A549 (cell line): ENCODE measurements around the gene AIG1. TPM values are rescaled to one million over a fixed set of nuclear protein-coding genes. Genes with fewer than 3 reads are reported as not detected.

Experiments
- ATAC-seq, 2 experiments: fragments of 200-7000 bp in 1 of 2; fragments of >200 bp in 1 of 2; cut with Nextera tagmentation in 1 of 2; cut with Tn5 transposase in 1 of 2; 3 replicates each; pipeline versions ENCODE4 v1.8.0 to v1.9.1; 2018 to 2020; ENCODE audit warnings: mild to moderate bottlenecking in 1 of 2, moderate library complexity in 1 of 2
- CTCF ChIA-PET: fragments of 300-600 bp; sonication (Branson Sonifier 250); formaldehyde crosslinking; extraction: SDS; loops from one replicate; lab custom pipeline; 2021; ENCODE audit warnings: antibody characterized with exemption, inconsistent platforms; lab: Yijun Ruan, JAX
- POLR2A ChIA-PET: fragments of 350-600 bp; formaldehyde crosslinking; extraction: SDS; loops from one replicate; lab custom pipeline; 2021; ENCODE audit warnings: antibody characterized with exemption, inconsistent platforms; lab: Yijun Ruan, JAX
- DNase-seq, 2 experiments: peaks; one replicate each; pipeline versions ENCODE4 v3.0.0 to v3.0.0-alpha.2; 2011 to 2016; ENCODE audit warnings: low read depth in 1 of 2, low spot score in 1 of 2
- FAIRE-seq: peaks from 2 replicates; lab custom pipeline; 2011; peaks lifted over from hg19 to GRCh38; lab: Jason Lieb, UNC
- H3K27ac ChIP-seq, 2 experiments: fragments of >200 bp; sonication (Bioruptor Twin); formaldehyde crosslinking; 3 replicates each; pipeline ENCODE4 v1.5.1; 2016 to 2017
- H3K4me1 ChIP-seq: fragments of >200 bp; sonication (Bioruptor Twin); formaldehyde crosslinking; 3 replicates; pipeline ENCODE4 v1.6.1; 2016
- H3K4me2 ChIP-seq: fragments of >200 bp; sonication (Bioruptor Twin); formaldehyde crosslinking; 3 replicates; pipeline ENCODE4 v1.6.1; 2016
- H3K4me3 ChIP-seq: fragments of >200 bp; sonication (Bioruptor Twin); formaldehyde crosslinking; 3 replicates; pipeline ENCODE4 v1.5.1; 2016
- H3K9me3 ChIP-seq: fragments of >200 bp; sonication (Bioruptor Twin); formaldehyde crosslinking; 3 replicates; pipeline ENCODE4 v1.6.1; 2016
- BHLHE40 ChIP-seq: IDR thresholded peaks from 2 replicates; pipeline ENCODE4 v1.6.1; 2012; ENCODE audit warnings: low read depth, low read length, inconsistent platforms
- CBX2 ChIP-seq: fragments of 200-600 bp; sonication (generic); IDR thresholded peaks from 2 replicates; pipeline ENCODE4 v1.6.1; 2016; ENCODE audit warnings: low read depth, mild to moderate bottlenecking, borderline replicate concordance
- CBX8 ChIP-seq: fragments of 200-600 bp; sonication (generic); IDR thresholded peaks from 2 replicates; pipeline ENCODE4 v1.6.1; 2016
- CEBPB ChIP-seq, 2 experiments: fragments of >200 bp in 1 of 2; sonication (Bioruptor Twin) in 1 of 2; formaldehyde crosslinking in 1 of 2; IDR thresholded peaks; 2 replicates each; pipeline ENCODE4 v1.6.1; 2012 to 2016
- CHD2 ChIP-seq: fragments of 150-350 bp; IDR thresholded peaks from 2 replicates; pipeline ENCODE4 v1.6.1; 2014; ENCODE audit warnings: low read length; ENCODE audit not compliant: partially characterized antibody
- EP300 ChIP-seq, 2 experiments: fragments of >200 bp; sonication (Bioruptor Twin); formaldehyde crosslinking; IDR thresholded peaks; 2 replicates in 1 of 2; 3 replicates in 1 of 2; pipeline ENCODE4 v1.6.1; 2016 to 2017
- GATA3 ChIP-seq: IDR thresholded peaks from 2 replicates; pipeline ENCODE4 v1.6.1; 2012; ENCODE audit warnings: borderline replicate concordance
- HDAC2 ChIP-seq: fragments of 200-600 bp; sonication (generic); IDR thresholded peaks from 2 replicates; pipeline ENCODE4 v1.6.1; 2016
- HES2 ChIP-seq: fragments of >200 bp; sonication (Bioruptor Twin); formaldehyde crosslinking; IDR thresholded peaks from 2 replicates; pipeline ENCODE4 v1.6.1; 2016
- HOXA7 ChIP-seq: fragments of 250-450 bp; sonication (Bioruptor Pico); IDR thresholded peaks from 2 replicates; pipeline ENCODE4 v1.5.0; 2020; ENCODE audit warnings: mild to moderate bottlenecking, moderate library complexity
- HOXB13 ChIP-seq: fragments of 250-450 bp; sonication (Bioruptor Pico); IDR thresholded peaks from 2 replicates; pipeline ENCODE4 v1.5.0; 2020; ENCODE audit warnings: low read depth, mild to moderate bottlenecking, moderate library complexity
- JUNB ChIP-seq: fragments of >200 bp; sonication (Bioruptor Twin); formaldehyde crosslinking; IDR thresholded peaks from 2 replicates; pipeline ENCODE4 v1.6.1; 2016
- KDM1A ChIP-seq: fragments of 200-600 bp; sonication (generic); IDR thresholded peaks from 2 replicates; pipeline ENCODE4 v1.6.1; 2016; ENCODE audit warnings: low read depth, mild to moderate bottlenecking
- MAFK ChIP-seq: fragments of 450-650 bp; IDR thresholded peaks from 2 replicates; pipeline ENCODE4 v1.6.1; 2014; ENCODE audit not compliant: partially characterized antibody
- MAZ ChIP-seq: fragments of 150-350 bp; IDR thresholded peaks from 2 replicates; pipeline ENCODE4 v1.6.1; 2014; ENCODE audit warnings: antibody characterized with exemption, low read depth, low read length, borderline replicate concordance
- NPAS2 ChIP-seq: fragments of 250-450 bp; sonication (Bioruptor Pico); IDR thresholded peaks from 2 replicates; pipeline ENCODE4 v1.8.0; 2022; ENCODE audit warnings: mild to moderate bottlenecking, moderate library complexity, borderline replicate concordance
- NR3C1 ChIP-seq: fragments of >200 bp; sonication (Bioruptor Twin); formaldehyde crosslinking; IDR thresholded peaks from 3 replicates; pipeline ENCODE4 v1.6.1; 2017
- PHF8 ChIP-seq: fragments of 200-600 bp; sonication (generic); IDR thresholded peaks from 2 replicates; pipeline ENCODE4 v1.6.1; 2016; ENCODE audit warnings: low read depth, mild to moderate bottlenecking, antibody characterized with exemption, moderate library complexity, borderline replicate concordance
- RFX5 ChIP-seq: fragments of 450-650 bp; IDR thresholded peaks from 2 replicates; pipeline ENCODE4 v1.7.1; 2014; ENCODE audit warnings: antibody characterized with exemption, mild to moderate bottlenecking, moderate library complexity
- RNF2 ChIP-seq: fragments of 200-600 bp; sonication (generic); IDR thresholded peaks from 2 replicates; pipeline ENCODE4 v1.6.1; 2016; ENCODE audit warnings: low read depth, mild to moderate bottlenecking, antibody characterized with exemption, moderate library complexity, borderline replicate concordance
- SMC3 ChIP-seq: fragments of >200 bp; sonication (Bioruptor Twin); formaldehyde crosslinking; IDR thresholded peaks from 3 replicates; pipeline ENCODE4 v1.6.1; 2018; ENCODE audit warnings: inconsistent platforms
- TP53 ChIP-seq: fragments of 250-450 bp; sonication (Bioruptor Pico); IDR thresholded peaks from 2 replicates; pipeline ENCODE4 v1.5.0; 2021; ENCODE audit warnings: mild to moderate bottlenecking, moderate library complexity
- ZFP36 ChIP-seq: fragments of 450-650 bp; IDR thresholded peaks from 2 replicates; pipeline ENCODE4 v1.6.1; 2014; ENCODE audit warnings: borderline replicate concordance; ENCODE audit not compliant: partially characterized antibody
- ZNF302 ChIP-seq: fragments of 250-450 bp; sonication (Bioruptor Pico); IDR thresholded peaks from 2 replicates; pipeline ENCODE4 v1.9.0; 2021; ENCODE audit warnings: inconsistent platforms, mild to moderate bottlenecking, moderate library complexity
- WGBS: methylation state at CpG from one replicate; pipeline ENCODE4 v1.1.6; 2017; ENCODE audit errors: missing lambda C conversion rate; 5-methylcytosine and 5-hydroxymethylcytosine counted together
- polyA plus RNA-seq, 4 experiments: library from polyadenylated mRNA; depleted of rRNA in 3 of 4; stranded (reverse); fragments of >200 nt; fragmentation: RNase III in 1 of 4; extraction: RNeasy Plus Mini Kit Qiagen cat#74134 plus additional on column Dnase treatment in 1 of 4; gene quantifications; 2 replicates in 3 of 4; 3 replicates in 1 of 4; pipeline ENCODE4 v1.2.3, GENCODE V29; 2011 to 2017
- TF ChIP-seq, protein P1 (sequence below): fragments of 250-450 bp; sonication (Bioruptor Pico); IDR thresholded peaks from 2 replicates; pipeline ENCODE4 v1.5.0; 2021; ENCODE audit warnings: mild to moderate bottlenecking, moderate library complexity, borderline replicate concordance
- TF ChIP-seq, protein P2 (sequence below): fragments of 150-350 bp; IDR thresholded peaks from 2 replicates; pipeline ENCODE4 v1.6.1; 2014; ENCODE audit warnings: low read depth, mild to moderate bottlenecking, low read length
- TF ChIP-seq, protein P3 (sequence below): fragments of 450-650 bp; IDR thresholded peaks from 2 replicates; pipeline ENCODE4 v1.6.1; 2014; ENCODE audit warnings: antibody characterized with exemption
- TF ChIP-seq, protein P4 (sequence below): fragments of >200 bp; sonication (Bioruptor Twin); formaldehyde crosslinking; IDR thresholded peaks from 3 replicates; pipeline ENCODE4 v1.6.1; 2016
- TF ChIP-seq, protein P5 (sequence below): IDR thresholded peaks from 2 replicates; pipeline ENCODE4 v1.6.1; 2012

AIG1 gene
- polyA plus RNA-seq, 2 of the 4 experiments (the other 2 are of a cell fraction), result 29.5 to 38.3 TPM

GRCh38 chr6:143195349-143195845 is 134.7 kb downstream of the AIG1 start:
- POLR2A ChIA-PET, result no interaction called here
- 68% methylated on average over 10 of the region's 10 CpGs for WGBS
- no peak overlapping the region for H3K4me2 ChIP-seq

GRCh38 chr6:143196525-143197225 is 136.0 kb downstream of the AIG1 start:
- no peak for TF ChIP-seq RNF2
- TF ChIP-seq, protein P1, sequence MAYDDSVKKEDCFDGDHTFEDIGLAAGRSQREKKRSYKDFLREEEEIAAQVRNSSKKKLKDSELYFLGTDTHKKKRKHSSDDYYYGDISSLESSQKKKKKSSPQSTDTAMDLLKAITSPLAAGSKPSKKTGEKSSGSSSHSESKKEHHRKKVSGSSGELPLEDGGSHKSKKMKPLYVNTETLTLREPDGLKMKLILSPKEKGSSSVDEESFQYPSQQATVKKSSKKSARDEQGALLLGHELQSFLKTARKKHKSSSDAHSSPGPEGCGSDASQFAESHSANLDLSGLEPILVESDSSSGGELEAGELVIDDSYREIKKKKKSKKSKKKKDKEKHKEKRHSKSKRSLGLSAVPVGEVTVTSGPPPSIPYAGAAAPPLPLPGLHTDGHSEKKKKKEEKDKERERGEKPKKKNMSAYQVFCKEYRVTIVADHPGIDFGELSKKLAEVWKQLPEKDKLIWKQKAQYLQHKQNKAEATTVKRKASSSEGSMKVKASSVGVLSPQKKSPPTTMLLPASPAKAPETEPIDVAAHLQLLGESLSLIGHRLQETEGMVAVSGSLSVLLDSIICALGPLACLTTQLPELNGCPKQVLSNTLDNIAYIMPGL (CRISPR knock-in tag), result no peak
- no peak for TF ChIP-seq NPAS2 (CRISPR knock-in tag)
- TF ChIP-seq MAFK, result no peak
- no peak for TF ChIP-seq HDAC2
- no peak for TF ChIP-seq HES2
- no peak for TF ChIP-seq GATA3
- no peak for TF ChIP-seq MAZ
- TF ChIP-seq, protein P2, sequence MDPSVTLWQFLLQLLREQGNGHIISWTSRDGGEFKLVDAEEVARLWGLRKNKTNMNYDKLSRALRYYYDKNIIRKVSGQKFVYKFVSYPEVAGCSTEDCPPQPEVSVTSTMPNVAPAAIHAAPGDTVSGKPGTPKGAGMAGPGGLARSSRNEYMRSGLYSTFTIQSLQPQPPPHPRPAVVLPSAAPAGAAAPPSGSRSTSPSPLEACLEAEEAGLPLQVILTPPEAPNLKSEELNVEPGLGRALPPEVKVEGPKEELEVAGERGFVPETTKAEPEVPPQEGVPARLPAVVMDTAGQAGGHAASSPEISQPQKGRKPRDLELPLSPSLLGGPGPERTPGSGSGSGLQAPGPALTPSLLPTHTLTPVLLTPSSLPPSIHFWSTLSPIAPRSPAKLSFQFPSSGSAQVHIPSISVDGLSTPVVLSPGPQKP, result no peak
- TF ChIP-seq CBX8, result no peak
- TF ChIP-seq HOXA7 (CRISPR knock-in tag), result no peak
- TF ChIP-seq HOXB13 (CRISPR knock-in tag), result no peak
- TF ChIP-seq, protein P3, sequence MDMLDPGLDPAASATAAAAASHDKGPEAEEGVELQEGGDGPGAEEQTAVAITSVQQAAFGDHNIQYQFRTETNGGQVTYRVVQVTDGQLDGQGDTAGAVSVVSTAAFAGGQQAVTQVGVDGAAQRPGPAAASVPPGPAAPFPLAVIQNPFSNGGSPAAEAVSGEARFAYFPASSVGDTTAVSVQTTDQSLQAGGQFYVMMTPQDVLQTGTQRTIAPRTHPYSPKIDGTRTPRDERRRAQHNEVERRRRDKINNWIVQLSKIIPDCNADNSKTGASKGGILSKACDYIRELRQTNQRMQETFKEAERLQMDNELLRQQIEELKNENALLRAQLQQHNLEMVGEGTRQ, result no peak
- TF ChIP-seq ZNF302 (CRISPR knock-in tag), result no peak
- no peak for TF ChIP-seq KDM1A
- TF ChIP-seq CHD2, result no peak
- WGBS, result 79% methylated on average over 5 of the region's 5 CpGs
- Histone ChIP-seq H3K27ac (no peak overlapping the region), H3K4me3 (no peak overlapping the region), H3K4me1 (no peaks in the 10 kb centered on the region), H3K9me3 (no peaks in the 10 kb centered on the region), H3K4me2 (no peak overlapping the region)
- no peak for DNase-seq
- POLR2A ChIA-PET, result no interaction called here
- ATAC-seq, result no peak
- CTCF ChIA-PET, result no interaction called here
- no peak for FAIRE-seq

More at GRCh38 chr6:143195349-143195845, 134.7 kb downstream of the AIG1 start:
- DNase-seq (no peak), ATAC-seq (no peak)
- no peak overlapping the region for H3K27ac ChIP-seq
- no peaks in the 10 kb centered on the region for H3K9me3 ChIP-seq
- TF ChIP-seq SMC3 (no peak), BHLHE40 (no peak), PHF8 (no peak), MAZ (no peak), RNF2 (no peak), EP300 (IDR thresholded peaks at IDR 0.05) (no peak), NR3C1 (no peak), CEBPB (IDR thresholded peaks at IDR 0.05) (no peak), ZFP36 (no peak), CBX2 (no peak), MAFK (no peak), TP53 (CRISPR knock-in tag) (no peak), HES2 (no peak), RFX5 (no peak), HDAC2 (no peak), JUNB (no peak)
- TF ChIP-seq, protein P1 (CRISPR knock-in tag), result no peak
- TF ChIP-seq, protein P4, sequence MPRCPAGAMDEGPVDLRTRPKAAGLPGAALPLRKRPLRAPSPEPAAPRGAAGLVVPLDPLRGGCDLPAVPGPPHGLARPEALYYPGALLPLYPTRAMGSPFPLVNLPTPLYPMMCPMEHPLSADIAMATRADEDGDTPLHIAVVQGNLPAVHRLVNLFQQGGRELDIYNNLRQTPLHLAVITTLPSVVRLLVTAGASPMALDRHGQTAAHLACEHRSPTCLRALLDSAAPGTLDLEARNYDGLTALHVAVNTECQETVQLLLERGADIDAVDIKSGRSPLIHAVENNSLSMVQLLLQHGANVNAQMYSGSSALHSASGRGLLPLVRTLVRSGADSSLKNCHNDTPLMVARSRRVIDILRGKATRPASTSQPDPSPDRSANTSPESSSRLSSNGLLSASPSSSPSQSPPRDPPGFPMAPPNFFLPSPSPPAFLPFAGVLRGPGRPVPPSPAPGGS, result no peak
- TF ChIP-seq, protein P5, sequence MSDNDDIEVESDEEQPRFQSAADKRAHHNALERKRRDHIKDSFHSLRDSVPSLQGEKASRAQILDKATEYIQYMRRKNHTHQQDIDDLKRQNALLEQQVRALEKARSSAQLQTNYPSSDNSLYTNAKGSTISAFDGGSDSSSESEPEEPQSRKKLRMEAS, result no peak
- TF ChIP-seq, all 56 proteins: peak for 0
- Histone ChIP-seq H3K4me1 (no peaks in the 10 kb centered on the region), H3K4me3 (no peak overlapping the region)
- CTCF ChIA-PET, result no interaction called here
- FAIRE-seq, result no peak
